SK-N-SH (cell line): ENCODE results near the gene ZFYVE16.

Experiments
- CTCF ChIP-seq: fragments of 200-600 bp; sonication (generic); IDR thresholded peaks from 2 replicates; pipeline ENCODE4 v1.6.1; 2017; ENCODE audit warnings: antibody characterized with exemption, mild to moderate bottlenecking, moderate library complexity
- ELF1 ChIP-seq: IDR thresholded peaks from 2 replicates; pipeline ENCODE4 v1.4.0; 2012
- FOXM1 ChIP-seq: IDR thresholded peaks from 2 replicates; pipeline ENCODE4 v1.4.0; 2012; ENCODE audit warnings: low read depth, mild to moderate bottlenecking
- PBX3 ChIP-seq: IDR thresholded peaks from 2 replicates; pipeline ENCODE4; 2012
- POLR2AphosphoS5 ChIP-seq: IDR thresholded peaks from 2 replicates; pipeline ENCODE4 v1.6.1; 2012; ENCODE audit warnings: low read depth, low read length
- TF ChIP-seq, protein P1 (sequence below): IDR thresholded peaks from 2 replicates; pipeline ENCODE4 v1.4.0; 2012; ENCODE audit warnings: low read depth
- TF ChIP-seq, protein P2 (sequence below): IDR thresholded peaks from 2 replicates; pipeline ENCODE4 v1.6.1; 2012; ENCODE audit warnings: mild to moderate bottlenecking, low read depth, low read length, moderate library complexity

GRCh38 chr5:80474929-80475328 is 67.1 kb downstream of the ZFYVE16 start:
- TF ChIP-seq, protein P1, sequence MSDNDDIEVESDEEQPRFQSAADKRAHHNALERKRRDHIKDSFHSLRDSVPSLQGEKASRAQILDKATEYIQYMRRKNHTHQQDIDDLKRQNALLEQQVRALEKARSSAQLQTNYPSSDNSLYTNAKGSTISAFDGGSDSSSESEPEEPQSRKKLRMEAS = no peak
- TF ChIP-seq ELF1 (no peak), CTCF (no peak), POLR2AphosphoS5 (no peak), FOXM1 (no peak), PBX3 (no peak)
- TF ChIP-seq, protein P2, sequence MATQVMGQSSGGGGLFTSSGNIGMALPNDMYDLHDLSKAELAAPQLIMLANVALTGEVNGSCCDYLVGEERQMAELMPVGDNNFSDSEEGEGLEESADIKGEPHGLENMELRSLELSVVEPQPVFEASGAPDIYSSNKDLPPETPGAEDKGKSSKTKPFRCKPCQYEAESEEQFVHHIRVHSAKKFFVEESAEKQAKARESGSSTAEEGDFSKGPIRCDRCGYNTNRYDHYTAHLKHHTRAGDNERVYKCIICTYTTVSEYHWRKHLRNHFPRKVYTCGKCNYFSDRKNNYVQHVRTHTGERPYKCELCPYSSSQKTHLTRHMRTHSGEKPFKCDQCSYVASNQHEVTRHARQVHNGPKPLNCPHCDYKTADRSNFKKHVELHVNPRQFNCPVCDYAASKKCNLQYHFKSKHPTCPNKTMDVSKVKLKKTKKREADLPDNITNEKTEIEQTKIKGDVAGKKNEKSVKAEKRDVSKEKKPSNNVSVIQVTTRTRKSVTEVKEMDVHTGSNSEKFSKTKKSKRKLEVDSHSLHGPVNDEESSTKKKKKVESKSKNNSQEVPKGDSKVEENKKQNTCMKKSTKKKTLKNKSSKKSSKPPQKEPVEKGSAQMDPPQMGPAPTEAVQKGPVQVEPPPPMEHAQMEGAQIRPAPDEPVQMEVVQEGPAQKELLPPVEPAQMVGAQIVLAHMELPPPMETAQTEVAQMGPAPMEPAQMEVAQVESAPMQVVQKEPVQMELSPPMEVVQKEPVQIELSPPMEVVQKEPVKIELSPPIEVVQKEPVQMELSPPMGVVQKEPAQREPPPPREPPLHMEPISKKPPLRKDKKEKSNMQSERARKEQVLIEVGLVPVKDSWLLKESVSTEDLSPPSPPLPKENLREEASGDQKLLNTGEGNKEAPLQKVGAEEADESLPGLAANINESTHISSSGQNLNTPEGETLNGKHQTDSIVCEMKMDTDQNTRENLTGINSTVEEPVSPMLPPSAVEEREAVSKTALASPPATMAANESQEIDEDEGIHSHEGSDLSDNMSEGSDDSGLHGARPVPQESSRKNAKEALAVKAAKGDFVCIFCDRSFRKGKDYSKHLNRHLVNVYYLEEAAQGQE = no peak
